T-helper 1 cell treated with Interleukin-12 subunit alpha and Interleukin-12 subunit beta and Interleukin-4 antibody, amounts not matched to agents 30 ng/mL and 1 ng/mL, for 36 hours (primary cell): ENCODE measurements around the gene EGR2. TPM values are rescaled to one million over a fixed set of nuclear protein-coding genes. Genes with fewer than 3 reads are reported as not detected.

ENCODE experiments used
- intact Hi-C: fragments of 100-400 bp; cut with micrococcal nuclease; formaldehyde crosslinking; loops from one replicate; pipeline ENCODE4 v1.15.1; 2024
- total RNA-seq: library from RNA; stranded (reverse); gene quantifications from 2 replicates; pipeline ENCODE4 v1.2.3, GENCODE V29; 2022

EGR2 gene
- 22.4 and 22.9 TPM in 2 replicates for total RNA-seq

- intact Hi-C loops = loop anchor here (1.0 to 10.0 kb wide), 24 partner anchors 12 to 1062 kb away; partner anchors contain the start of genes ADO, ARID5B, NRBF2 and RTKN2
These were observed at the start of gene EGR2 for GRCh38 chr10:62816331-62817120. Gene EGR2, minus strand, starts transcription at chr10:62816366. Its CDS starts 337 bp downstream, at chr10:62816029.

- intact Hi-C loops = no loop called here
These were observed 46.3 kb upstream of the EGR2 start for GRCh38 chr10:62862447-62862846.

GRCh38 chr10:62861507-62861906 lies 45.3 kb upstream of the EGR2 start:
- intact Hi-C loops = no loop called here

- intact Hi-C loops = no loop called here
These were observed 44.8 kb upstream of the EGR2 start for GRCh38 chr10:62860946-62861345.

- intact Hi-C loops = loop anchor here (10.0 kb wide), 1 partner anchor 856 kb away; no protein-coding TSS in a partner anchor
These were observed 42.2 kb upstream of the EGR2 start for GRCh38 chr10:62858364-62858763.

GRCh38 chr10:62856021-62856420 lies 39.9 kb upstream of the EGR2 start:
- intact Hi-C loops = loop anchor here (1.0 to 10.0 kb wide), 4 partner anchors 139 to 859 kb away; no protein-coding TSS in a partner anchor

GRCh38 chr10:62853710-62854109 lies 37.5 kb upstream of the EGR2 start:
- intact Hi-C loops = loop anchor here (1.0 to 10.0 kb wide), 7 partner anchors 13 to 861 kb away; partner anchors contain the start of genes EGR2 and NRBF2

- intact Hi-C loops = loop anchor here (1.0 to 10.0 kb wide), 7 partner anchors 14 to 862 kb away; partner anchors contain the start of genes EGR2 and NRBF2
These were observed 37.0 kb upstream of the EGR2 start for GRCh38 chr10:62852961-62853702.

- intact Hi-C loops = loop anchor here (2.0 to 10.0 kb wide), 3 partner anchors 233 to 863 kb away; no protein-coding TSS in a partner anchor
These were observed 35.3 kb upstream of the EGR2 start for GRCh38 chr10:62851442-62851841.

GRCh38 chr10:62850646-62851045 lies 34.5 kb upstream of the EGR2 start:
- intact Hi-C loops = loop anchor here (2.0 to 10.0 kb wide), 3 partner anchors 234 to 864 kb away; no protein-coding TSS in a partner anchor

GRCh38 chr10:62847433-62847832 lies 31.3 kb upstream of the EGR2 start:
- intact Hi-C loops = no loop called here

- intact Hi-C loops = no loop called here
These were observed 28.3 kb upstream of the EGR2 start for GRCh38 chr10:62844280-62845011.

- intact Hi-C loops = no loop called here
These were observed 27.4 kb upstream of the EGR2 start for GRCh38 chr10:62843600-62843999.

GRCh38 chr10:62842983-62843382 lies 26.8 kb upstream of the EGR2 start:
- intact Hi-C loops = no loop called here

GRCh38 chr10:62839590-62839989 lies 23.4 kb upstream of the EGR2 start:
- intact Hi-C loops = no loop called here

- intact Hi-C loops = no loop called here
These were observed 15.2 kb upstream of the EGR2 start for GRCh38 chr10:62831346-62831745.

GRCh38 chr10:62830679-62831078 lies 14.5 kb upstream of the EGR2 start:
- intact Hi-C loops = no loop called here

- intact Hi-C loops = no loop called here
These were observed 13.5 kb upstream of the EGR2 start for GRCh38 chr10:62829622-62830021.

GRCh38 chr10:62826273-62826672 lies 10.1 kb upstream of the EGR2 start:
- intact Hi-C loops = no loop called here

- intact Hi-C loops = no loop called here
These were observed 4.4 kb upstream of the EGR2 start for GRCh38 chr10:62820586-62820985.
